ENCODE results near the gene TMEM123. TPM values are rescaled to one million over a fixed set of nuclear protein-coding genes. Genes with fewer than 3 reads are reported as not detected.

The TMEM123 gene
- total and polyA plus RNA-seq, 10 of the 15 experiments (the other 5 are each of a cell fraction or from before 2014, with no cell fraction given): 35.1 to 667 (median 123) TPM

GRCh38 chr11:102419181-102419580 is 33.4 kb downstream of the TMEM123 start:
- H3K9ac ChIP-seq (ENCODE audit: control insufficient read depth, insufficient read depth, low read length): no peak overlapping the region
- CTCF ChIA-PET: interaction anchor here (0.6 to 2.0 kb wide), 9 partner anchors 9 to 193 kb away, joined by 3 to 4 read pairs (median 3); no protein-coding TSS in a partner anchor
- POLR2A ChIA-PET: interaction anchor here (0.6 to 1.6 kb wide), 4 partner anchors 10 to 33 kb away, joined by 3 to 6 read pairs (median 3); no protein-coding TSS in a partner anchor
- H3K4me2 ChIP-seq (ENCODE audit: control insufficient read depth, insufficient read depth): no peak overlapping the region
- peaks cover 4% of the 10 kb centered on the region; the same call in 1 of the 2 replicates for H3K4me1 ChIP-seq (ENCODE audit: control insufficient read depth, insufficient read depth, low read length)
- no peaks in the 10 kb centered on the region; a peak in 1 of 4 replicates for H3K36me3 ChIP-seq (ENCODE audit: control insufficient read depth in 2 of 2, insufficient read depth in 2 of 2, low read length in 1 of 2)
- ATAC-seq: no peak
- DNase-seq (ENCODE audit: low read depth, low spot score): no peak
- RAD21 ChIA-PET (ENCODE audit: unreplicated experiment): interaction anchor here (1.2 to 2.0 kb wide), 4 partner anchors 11 to 247 kb away, joined by 3 to 8 read pairs (median 7); no protein-coding TSS in a partner anchor
- no peak overlapping the region for H3K27ac ChIP-seq (ENCODE audit: control insufficient read depth, insufficient read depth)
- SMC1A ChIA-PET (ENCODE audit: uncharacterized antibody, unreplicated experiment): interaction anchor here (0.8 to 4.4 kb wide), 10 partner anchors 9 to 195 kb away, joined by 3 to 15 read pairs (median 4); no protein-coding TSS in a partner anchor
- in situ Hi-C loops (cut with MboI): no loop called here
- H3K4me3 ChIP-seq: no peak overlapping the region
- intact Hi-C loops (cut with micrococcal nuclease; ENCODE audit: unreplicated experiment): no loop called here
- no peak for FAIRE-seq
- no peaks in the 10 kb centered on the region for H4K20me1 ChIP-seq (ENCODE audit: control insufficient read depth, insufficient read depth)
- TF ChIP-seq EED (IDR thresholded peaks at IDR 0.05; ENCODE audit: low read depth) (no peak), BMI1 (IDR thresholded peaks at IDR 0.05; ENCODE audit: borderline replicate concordance) (no peak)
- TF ChIP-seq, protein P1, sequence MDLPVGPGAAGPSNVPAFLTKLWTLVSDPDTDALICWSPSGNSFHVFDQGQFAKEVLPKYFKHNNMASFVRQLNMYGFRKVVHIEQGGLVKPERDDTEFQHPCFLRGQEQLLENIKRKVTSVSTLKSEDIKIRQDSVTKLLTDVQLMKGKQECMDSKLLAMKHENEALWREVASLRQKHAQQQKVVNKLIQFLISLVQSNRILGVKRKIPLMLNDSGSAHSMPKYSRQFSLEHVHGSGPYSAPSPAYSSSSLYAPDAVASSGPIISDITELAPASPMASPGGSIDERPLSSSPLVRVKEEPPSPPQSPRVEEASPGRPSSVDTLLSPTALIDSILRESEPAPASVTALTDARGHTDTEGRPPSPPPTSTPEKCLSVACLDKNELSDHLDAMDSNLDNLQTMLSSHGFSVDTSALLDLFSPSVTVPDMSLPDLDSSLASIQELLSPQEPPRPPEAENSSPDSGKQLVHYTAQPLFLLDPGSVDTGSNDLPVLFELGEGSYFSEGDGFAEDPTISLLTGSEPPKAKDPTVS (IDR thresholded peaks at IDR 0.05; ENCODE audit: low read depth, low read length): no peak
- no peak overlapping the region for H2AFZ ChIP-seq (ENCODE audit: control insufficient read depth, low read depth, low read length)
- 100% methylated on average over 3 of the region's 3 CpGs for WGBS (ENCODE audit: insufficient coverage, insufficient replicate concordance, low lambda C conversion rate, missing lambda C conversion rate)
- H3K79me2 ChIP-seq (ENCODE audit: control insufficient read depth, insufficient read depth, low read length): peaks cover 45% of the 10 kb centered on the region
- no TSS peak for BruUV-seq (replicated peaks)
- no peaks in the 10 kb centered on the region for H3K27me3 ChIP-seq (replicated peaks in 1 of 2; ENCODE audit: control insufficient read depth in 2 of 2, insufficient read depth in 2 of 2, low read length in 1 of 2)
- H3K9me3 ChIP-seq (replicated peaks; ENCODE audit: control insufficient read depth, insufficient read depth, low read length): peaks cover 6% of the 10 kb centered on the region

GRCh38 chr11:102416976-102417375 is 35.6 kb downstream of the TMEM123 start:
- ATAC-seq: no peak; the same call in 2 of the 3 replicates
- RAD21 ChIA-PET (ENCODE audit: unreplicated experiment): interaction anchor here (1.4 to 1.7 kb wide), 3 partner anchors 10 to 26 kb away, joined by 3 to 5 read pairs (median 4); no protein-coding TSS in a partner anchor

More at GRCh38 chr11:102416976-102417375, 35.6 kb downstream of the TMEM123 start:
- ChIA-PET SMC1A (ENCODE audit: uncharacterized antibody, unreplicated experiment) (interaction anchor here (0.8 to 4.4 kb wide), 6 partner anchors 11 to 66 kb away, joined by 3 to 15 read pairs (median 4); no protein-coding TSS in a partner anchor), CTCF (no interaction called here), POLR2A (interaction anchor here (1.0 kb wide), 1 partner anchor 9 kb away, joined by 3 read pairs; no protein-coding TSS in a partner anchor)
- Histone ChIP-seq H3K9me3 (replicated peaks; ENCODE audit: control insufficient read depth, insufficient read depth, low read length) (peaks cover 6% of the 10 kb centered on the region), H3K27ac (ENCODE audit: control insufficient read depth, insufficient read depth) (no peak overlapping the region), H4K20me1 (ENCODE audit: control insufficient read depth, insufficient read depth) (no peaks in the 10 kb centered on the region), H3K27me3 (replicated peaks in 1 of 2; ENCODE audit: control insufficient read depth in 2 of 2, insufficient read depth in 2 of 2, low read length in 1 of 2) (no peaks in the 10 kb centered on the region), H3K36me3 (ENCODE audit: control insufficient read depth in 2 of 2, insufficient read depth in 2 of 2, low read length in 1 of 2) (no peaks in the 10 kb centered on the region; a peak in 1 of 4 replicates), H3K79me2 (ENCODE audit: control insufficient read depth, insufficient read depth, low read length) (peaks cover 42% of the 10 kb centered on the region), H3K4me3 (no peak overlapping the region), H2AFZ (ENCODE audit: control insufficient read depth, low read depth, low read length) (no peak overlapping the region), H3K4me2 (ENCODE audit: control insufficient read depth, insufficient read depth) (no peak overlapping the region), H3K4me1 (ENCODE audit: control insufficient read depth, insufficient read depth, low read length) (peaks cover 4% of the 10 kb centered on the region; the same call in 1 of the 2 replicates), H3K9ac (ENCODE audit: control insufficient read depth, insufficient read depth, low read length) (no peak overlapping the region)
- FAIRE-seq (no peak), DNase-seq (ENCODE audit: low read depth, low spot score) (no peak)
- in situ Hi-C loops (cut with MboI): no loop called here
- intact Hi-C loops (cut with micrococcal nuclease; ENCODE audit: unreplicated experiment): no loop called here
- no TSS peak for BruUV-seq (replicated peaks)
- 7% methylated on average over 2 of the region's 2 CpGs for WGBS (ENCODE audit: insufficient coverage, insufficient replicate concordance, low lambda C conversion rate, missing lambda C conversion rate)
- no peak for TF ChIP-seq POLR2AphosphoS2 (IDR thresholded peaks at IDR 0.05; ENCODE audit: low read depth, low read length)
- 0 out of 2 replicates have a peak, but pooled peaks have one; percentile 22 for TF ChIP-seq RUNX3 (IDR thresholded peaks at IDR 0.05; ENCODE audit: low read length)

All from GM12878 (cell line).